ENCODE measurements around the gene ZNF776.
"Not testable (repeated sequence)": the region's sequence is repeated elsewhere in the genome, so short reads cannot be mapped to it uniquely, and the experiment has no call there.

The ZNF776 gene

DNA sequence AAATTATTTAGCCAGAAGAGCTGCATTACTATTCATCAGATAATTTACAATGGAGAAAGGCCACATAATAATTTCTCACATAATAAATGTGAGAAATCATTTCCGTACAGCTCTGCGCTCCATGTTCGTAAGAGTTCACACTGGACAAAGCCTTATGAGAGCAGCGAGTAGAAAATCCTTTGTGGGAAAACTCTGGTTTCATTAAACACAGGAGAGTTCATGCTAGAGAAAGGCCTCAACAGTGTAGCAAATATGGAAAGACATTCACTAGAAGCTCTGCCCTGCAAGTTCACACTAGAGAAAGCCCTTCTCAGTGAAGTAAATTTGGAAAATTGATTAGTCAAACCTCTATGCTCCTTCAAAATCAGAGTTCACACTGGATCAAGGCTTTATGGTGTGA, 8.4 kb downstream of the ZNF776 start:
- CTCF ChIA-PET, result no interaction called here
- peaks cover 98% of the 10 kb centered on the region for H3K36me3 Mint-ChIP-seq
- H3K4me1 Mint-ChIP-seq, result no peaks in the 10 kb centered on the region
- H3K27me3 Mint-ChIP-seq, result no peaks in the 10 kb centered on the region
- no peak overlapping the region for H3K27ac Mint-ChIP-seq
- no peak for DNase-seq
- no peak overlapping the region for H3K4me3 Mint-ChIP-seq
- peaks cover 82% of the 10 kb centered on the region for H3K9me3 Mint-ChIP-seq

DNA sequence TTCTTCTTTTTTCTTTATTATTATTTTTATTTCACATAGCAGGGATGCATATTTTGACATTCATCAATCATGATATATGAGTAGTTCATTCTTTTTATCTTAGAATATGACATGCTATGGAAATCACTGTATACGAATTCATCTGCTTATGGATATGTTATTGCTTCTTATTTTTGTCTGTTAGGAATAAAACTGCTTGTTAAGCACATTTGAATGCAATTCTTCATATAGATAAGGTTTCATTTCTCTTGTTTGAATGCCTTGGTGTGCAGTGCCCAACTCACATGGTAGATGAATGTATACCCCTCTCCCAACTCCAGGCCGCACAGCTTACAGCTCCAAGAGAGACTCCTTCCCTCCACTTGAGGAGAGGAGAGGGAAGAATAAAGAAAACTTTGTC, 11.3 kb downstream of the ZNF776 start:
- Mint-ChIP-seq H3K27ac (no peak overlapping the region), H3K4me1 (no peaks in the 10 kb centered on the region), H3K36me3 (peaks cover 88% of the 10 kb centered on the region), H3K27me3 (no peaks in the 10 kb centered on the region), H3K9me3 (peaks cover 66% of the 10 kb centered on the region), H3K4me3 (no peak overlapping the region)
- no peak for DNase-seq
- CTCF ChIA-PET, result no interaction called here

DNA sequence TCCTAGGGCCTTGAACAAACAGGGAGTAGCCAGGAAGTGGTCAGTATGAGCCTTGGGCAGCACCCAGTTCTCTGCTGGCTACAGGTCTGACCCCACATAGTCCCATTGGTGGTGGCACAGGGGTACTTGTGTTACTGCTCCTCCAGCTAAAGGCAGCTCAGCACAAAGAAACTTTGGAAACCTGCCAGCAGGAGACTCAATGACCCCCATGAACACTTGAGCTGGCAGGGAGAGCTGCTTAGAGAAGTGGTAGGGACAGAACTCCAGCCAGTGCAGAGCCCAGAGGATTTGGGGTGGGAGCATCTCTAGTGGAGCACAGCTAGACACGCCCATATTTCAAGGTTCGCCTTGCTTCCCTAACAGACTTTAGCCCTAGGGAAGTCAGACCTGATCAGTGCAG, 12.5 kb downstream of the ZNF776 start:
- CTCF ChIA-PET, result no interaction called here
- H3K4me1 Mint-ChIP-seq, result no peaks in the 10 kb centered on the region
- no peak overlapping the region for H3K27ac Mint-ChIP-seq
- H3K36me3 Mint-ChIP-seq, result peaks cover 84% of the 10 kb centered on the region
- peaks cover 61% of the 10 kb centered on the region for H3K9me3 Mint-ChIP-seq
- DNase-seq, result no peak
- no peaks in the 10 kb centered on the region for H3K27me3 Mint-ChIP-seq
- no peak overlapping the region for H3K4me3 Mint-ChIP-seq

DNA sequence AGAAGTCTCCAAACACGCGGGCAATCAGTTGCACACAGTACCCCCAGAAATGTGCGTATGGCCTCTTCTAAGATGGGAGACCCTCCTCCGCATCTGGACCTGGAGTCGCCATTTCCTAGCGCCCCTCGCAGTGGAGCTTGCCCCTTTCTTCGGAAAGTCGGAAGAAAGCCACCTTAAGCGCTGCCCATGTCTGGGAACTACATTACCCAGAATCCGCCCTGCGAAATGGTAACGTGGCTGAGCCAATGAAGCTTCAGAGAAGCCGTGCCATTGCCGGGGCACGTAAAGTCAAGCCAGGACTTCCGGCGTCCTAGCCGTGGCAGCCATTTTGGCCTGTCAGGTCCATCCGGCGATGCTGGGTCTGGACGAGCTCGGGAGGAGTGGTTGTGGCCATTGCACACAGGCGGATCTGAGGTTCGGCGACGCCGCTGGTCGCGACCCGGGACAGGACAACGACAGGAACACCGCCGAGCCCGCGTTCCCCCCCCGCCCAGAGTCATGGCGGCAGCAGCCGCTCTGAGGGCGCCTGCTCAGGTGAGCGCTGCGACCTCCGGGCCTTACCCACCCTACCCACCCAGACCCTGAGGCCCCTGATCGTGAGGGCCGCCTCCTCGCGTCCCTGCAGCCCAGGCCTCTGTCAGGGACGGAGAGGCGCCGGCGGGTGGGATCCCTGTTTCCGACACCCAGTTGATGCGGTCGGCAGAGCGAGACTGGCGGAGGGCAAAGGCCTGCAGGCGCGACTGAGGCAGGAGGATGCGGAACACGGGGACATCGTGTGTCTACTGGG, 22.9 kb downstream of the ZNF776 start, which contains the start of gene ZNF586:
ZNF586 (plus strand) TSS at position 332 of the 787 bp plus-strand sequence; CDS start at position 499, 167 bp downstream.
- peak; percentile 94 for DNase-seq
- peaks cover 39% of the 10 kb centered on the region for H3K4me1 Mint-ChIP-seq
- peak within 1 kb of the TSS; percentile 95 for H3K4me3 Mint-ChIP-seq
- H3K27ac Mint-ChIP-seq, result peak within 1 kb of the TSS; percentile 96
- H3K9me3 Mint-ChIP-seq, result peaks cover 52% of the 10 kb centered on the region
- peaks cover 60% of the 10 kb centered on the region for H3K36me3 Mint-ChIP-seq
- CTCF ChIA-PET, result interaction anchor here (0.6 kb wide), 1 partner anchor 122 kb away, joined by 3 read pairs; no protein-coding TSS in a partner anchor
- no peaks in the 10 kb centered on the region for H3K27me3 Mint-ChIP-seq

DNA sequence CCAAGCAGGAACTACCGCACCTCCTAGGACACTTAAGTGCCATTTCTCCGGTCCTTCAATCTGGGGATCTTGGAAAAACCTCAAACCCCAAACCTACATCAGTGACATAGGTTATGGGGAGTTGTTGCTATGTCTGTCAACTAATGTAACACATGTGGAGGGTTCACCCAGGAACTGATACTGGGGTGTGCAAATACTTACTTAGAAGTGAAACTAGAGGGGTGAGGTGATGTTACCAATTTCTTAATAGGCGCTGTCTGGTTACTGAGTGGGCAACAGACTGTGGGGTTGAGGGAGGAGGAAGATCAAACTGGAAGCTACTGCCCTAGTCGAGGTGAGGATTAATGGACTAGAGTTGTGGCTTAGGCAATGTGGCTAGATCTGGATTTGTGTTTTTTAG, 24.8 kb downstream of the ZNF776 start:
- no peak for DNase-seq
- peak overlapping the region; percentile 3 for H3K4me3 Mint-ChIP-seq
- peaks cover 46% of the 10 kb centered on the region for H3K4me1 Mint-ChIP-seq
- H3K36me3 Mint-ChIP-seq, result peaks cover 69% of the 10 kb centered on the region
- CTCF ChIA-PET, result no interaction called here
- H3K9me3 Mint-ChIP-seq, result peaks cover 56% of the 10 kb centered on the region
- H3K27ac Mint-ChIP-seq, result peak overlapping the region; percentile 68
- H3K27me3 Mint-ChIP-seq, result no peaks in the 10 kb centered on the region

DNA sequence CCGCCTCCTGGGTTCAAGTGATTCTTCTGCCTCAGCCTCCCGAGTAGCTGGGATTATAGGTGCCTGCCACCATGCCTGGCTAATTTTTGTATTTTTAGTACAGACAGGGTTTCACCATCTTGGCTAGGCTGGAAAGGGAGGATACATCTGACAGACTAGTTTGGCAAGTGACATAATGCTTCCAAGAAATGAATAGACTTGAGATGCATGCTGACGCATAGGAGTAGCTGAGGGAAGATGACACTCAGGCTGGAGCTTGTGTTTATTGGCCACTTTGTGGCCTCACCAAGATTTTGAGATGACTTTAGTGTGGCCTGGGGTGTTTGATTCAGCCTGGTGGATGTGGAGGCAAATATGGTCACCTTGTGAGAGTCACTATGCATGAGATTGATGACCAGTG, 26.9 kb downstream of the ZNF776 start:
- H3K27ac Mint-ChIP-seq, result peak overlapping the region; percentile 70
- H3K36me3 Mint-ChIP-seq, result peaks cover 81% of the 10 kb centered on the region
- H3K4me1 Mint-ChIP-seq, result peaks cover 45% of the 10 kb centered on the region
- no peak overlapping the region for H3K4me3 Mint-ChIP-seq
- no peaks in the 10 kb centered on the region for H3K27me3 Mint-ChIP-seq
- peaks cover 60% of the 10 kb centered on the region for H3K9me3 Mint-ChIP-seq
- CTCF ChIA-PET, result no interaction called here
- DNase-seq, result no peak

DNA sequence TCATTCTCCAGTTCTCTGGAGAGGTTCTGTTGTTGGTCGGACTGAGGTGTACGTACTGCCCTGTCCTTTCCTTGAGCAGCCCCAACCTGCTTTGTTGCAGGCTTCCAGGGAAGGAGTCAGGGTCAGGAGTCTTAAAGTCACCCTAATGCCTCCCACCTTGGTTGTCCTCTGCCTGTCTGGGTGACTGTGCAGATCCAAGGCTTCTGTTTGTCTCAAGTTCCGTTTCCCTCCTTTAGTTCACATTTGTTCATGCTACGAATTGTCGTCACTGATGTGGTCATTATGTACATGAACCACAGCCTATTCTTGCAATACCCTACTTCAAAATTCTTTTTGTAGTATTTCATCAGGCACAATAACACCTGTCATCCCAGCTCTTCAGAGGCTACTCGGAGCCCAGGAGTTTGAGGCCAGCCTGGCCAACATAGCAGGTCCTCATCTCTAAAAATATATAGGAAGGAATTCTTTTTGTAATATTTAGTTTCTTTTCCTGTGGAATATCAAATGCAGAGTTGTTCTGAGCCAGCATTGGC, 30.2 kb downstream of the ZNF776 start:
- H3K27me3 Mint-ChIP-seq, result no peaks in the 10 kb centered on the region
- H3K27ac Mint-ChIP-seq, result no peak overlapping the region
- H3K36me3 Mint-ChIP-seq, result peaks cover 90% of the 10 kb centered on the region
- H3K4me1 Mint-ChIP-seq, result peaks cover 25% of the 10 kb centered on the region
- peaks cover 75% of the 10 kb centered on the region for H3K9me3 Mint-ChIP-seq
- CTCF ChIA-PET, result no interaction called here
- H3K4me3 Mint-ChIP-seq, result no peak overlapping the region
- no peak for DNase-seq

DNA sequence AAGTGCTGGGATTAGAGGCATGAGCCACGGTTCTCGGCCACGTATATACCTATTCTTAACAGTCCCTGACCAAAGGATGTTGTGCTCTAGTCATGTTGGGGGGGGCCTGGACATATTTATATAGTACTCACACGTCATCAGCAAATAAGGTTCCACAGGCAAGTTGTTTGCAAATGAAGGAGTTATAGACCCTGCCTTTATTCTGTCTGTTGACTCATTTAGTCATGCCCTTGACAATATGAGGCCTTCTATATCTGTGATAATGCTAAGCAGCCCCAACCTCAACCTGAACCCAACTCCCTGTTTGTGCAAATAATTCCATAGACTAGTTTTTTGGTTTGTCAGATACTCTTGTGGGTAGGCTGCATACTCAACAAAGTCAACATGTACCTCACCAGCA, 31.7 kb downstream of the ZNF776 start:
- no peak overlapping the region for H3K27ac Mint-ChIP-seq
- H3K9me3 Mint-ChIP-seq, result peaks cover 69% of the 10 kb centered on the region
- peaks cover 82% of the 10 kb centered on the region for H3K36me3 Mint-ChIP-seq

DNA sequence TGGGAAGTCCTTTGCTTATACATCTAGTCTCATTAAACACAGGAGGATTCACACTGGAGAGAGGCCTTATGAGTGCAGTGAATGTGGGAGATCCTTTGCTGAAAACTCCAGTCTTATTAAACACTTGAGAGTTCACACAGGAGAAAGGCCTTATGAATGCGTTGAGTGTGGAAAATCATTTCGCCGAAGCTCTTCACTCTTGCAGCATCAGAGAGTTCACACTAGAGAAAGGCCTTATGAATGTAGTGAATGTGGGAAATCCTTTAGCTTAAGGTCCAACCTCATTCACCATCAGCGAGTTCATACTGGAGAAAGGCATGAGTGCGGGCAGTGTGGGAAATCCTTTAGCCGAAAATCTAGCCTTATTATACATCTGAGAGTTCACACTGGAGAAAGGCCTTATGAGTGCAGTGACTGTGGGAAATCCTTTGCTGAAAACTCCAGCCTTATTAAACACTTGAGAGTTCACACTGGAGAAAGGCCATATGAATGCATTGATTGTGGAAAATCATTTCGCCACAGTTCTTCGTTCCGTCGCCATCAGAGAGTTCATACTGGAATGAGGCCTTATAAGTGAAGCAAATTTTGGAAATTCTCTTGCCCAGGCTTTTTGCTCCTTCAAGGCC, 32.7 kb downstream of the ZNF776 start:
- H3K9me3 Mint-ChIP-seq, result peaks cover 63% of the 10 kb centered on the region
- no peak for DNase-seq
- no peak overlapping the region for H3K4me3 Mint-ChIP-seq
- H3K27ac Mint-ChIP-seq, result no peak overlapping the region
- H3K27me3 Mint-ChIP-seq, result no peaks in the 10 kb centered on the region
- CTCF ChIA-PET, result no interaction called here
- peaks cover 80% of the 10 kb centered on the region for H3K36me3 Mint-ChIP-seq
- H3K4me1 Mint-ChIP-seq, result peaks cover 7% of the 10 kb centered on the region

More for the DNA sequence above, 31.7 kb downstream of the ZNF776 start:
- no peak for DNase-seq
- H3K27me3 Mint-ChIP-seq, result no peaks in the 10 kb centered on the region
- H3K4me3 Mint-ChIP-seq, result no peak overlapping the region
- H3K4me1 Mint-ChIP-seq, result peaks cover 12% of the 10 kb centered on the region
- CTCF ChIA-PET, result no interaction called here

DNA sequence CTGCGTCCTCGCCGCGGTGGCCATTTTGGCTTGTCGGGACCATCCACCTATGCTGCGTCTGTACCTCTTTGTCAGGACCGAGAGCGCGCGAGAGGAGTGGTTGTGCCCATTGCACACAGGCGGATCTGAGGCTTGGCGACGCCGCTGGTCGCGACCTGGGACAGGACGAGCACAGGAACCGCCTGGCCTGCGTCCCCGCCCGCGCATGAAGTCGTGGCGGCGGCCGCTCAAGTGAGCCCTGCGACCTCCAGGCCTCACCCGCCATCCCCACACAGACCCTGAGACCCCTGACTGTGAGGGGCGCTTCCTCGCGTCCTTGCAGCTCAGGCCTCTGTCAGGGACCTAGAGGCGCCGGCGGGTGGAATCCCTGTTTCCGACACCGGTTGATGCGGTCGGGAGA, 39.7 kb downstream of the ZNF776 start:
- no peak overlapping the region for H3K27ac Mint-ChIP-seq
- CTCF ChIA-PET, result no interaction called here
- H3K4me3 Mint-ChIP-seq, result no peak overlapping the region
- H3K4me1 Mint-ChIP-seq, result no peaks in the 10 kb centered on the region
- peaks cover 64% of the 10 kb centered on the region for H3K36me3 Mint-ChIP-seq
- DNase-seq, result no peak
- no peaks in the 10 kb centered on the region for H3K27me3 Mint-ChIP-seq
- peaks cover 60% of the 10 kb centered on the region for H3K9me3 Mint-ChIP-seq

DNA sequence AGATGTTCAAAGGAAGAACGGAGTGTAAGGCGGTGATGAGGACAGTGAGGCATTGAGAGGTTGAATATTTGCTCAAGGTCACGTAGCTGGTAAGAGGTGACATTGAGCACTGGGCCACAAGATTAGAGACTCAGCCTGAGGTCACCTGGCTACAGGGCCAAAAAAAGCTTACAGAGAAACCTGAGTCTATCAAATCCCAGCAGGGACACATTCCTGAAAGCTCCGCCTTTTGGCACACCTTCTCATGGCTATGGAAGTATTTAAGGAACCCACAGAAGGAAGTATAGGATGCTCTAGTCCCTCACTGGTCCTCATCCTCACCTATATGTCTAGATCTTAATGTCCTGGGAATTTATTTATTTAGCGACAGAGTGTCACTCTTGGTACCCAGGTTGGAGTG, 40.3 kb downstream of the ZNF776 start:
- CTCF ChIA-PET, result no interaction called here
- DNase-seq, result no peak
- Mint-ChIP-seq H3K27ac (no peak overlapping the region), H3K27me3 (no peaks in the 10 kb centered on the region), H3K36me3 (peaks cover 66% of the 10 kb centered on the region), H3K4me1 (no peaks in the 10 kb centered on the region), H3K9me3 (peaks cover 56% of the 10 kb centered on the region), H3K4me3 (no peak overlapping the region)

DNA sequence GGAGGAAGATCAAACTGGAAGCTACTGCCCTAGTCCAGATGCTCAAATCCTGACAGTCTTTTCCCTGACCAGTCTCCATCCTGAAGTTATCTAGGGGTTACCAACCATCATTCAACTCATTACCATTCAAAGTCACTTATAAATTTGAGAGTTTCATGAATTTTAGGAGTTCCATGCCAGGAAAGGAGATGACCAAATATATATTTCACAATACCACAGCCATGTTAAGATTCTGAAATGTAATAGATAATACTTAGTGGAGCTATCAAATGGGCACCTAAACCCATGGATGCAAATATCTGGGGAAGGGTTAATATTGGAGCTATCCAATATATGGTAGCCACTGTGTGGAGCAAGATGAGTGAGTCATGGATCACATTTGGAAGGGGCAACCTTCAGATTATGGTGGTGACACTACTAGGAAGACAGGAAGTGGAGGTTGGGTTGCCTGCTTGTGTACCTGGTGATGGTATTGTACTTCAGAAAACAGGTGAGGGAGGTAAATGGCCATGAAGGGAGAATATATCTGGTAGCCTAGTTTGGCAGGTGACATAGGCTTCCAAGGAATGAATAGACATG, 41.6 kb downstream of the ZNF776 start:
- CTCF ChIA-PET, result no interaction called here
- H3K4me1 Mint-ChIP-seq, result no peaks in the 10 kb centered on the region
- H3K36me3 Mint-ChIP-seq, result peaks cover 66% of the 10 kb centered on the region
- no peak for DNase-seq
- peak overlapping the region; percentile 43 for H3K27ac Mint-ChIP-seq
- no peak overlapping the region for H3K4me3 Mint-ChIP-seq
- H3K27me3 Mint-ChIP-seq, result no peaks in the 10 kb centered on the region
- peaks cover 56% of the 10 kb centered on the region for H3K9me3 Mint-ChIP-seq

DNA sequence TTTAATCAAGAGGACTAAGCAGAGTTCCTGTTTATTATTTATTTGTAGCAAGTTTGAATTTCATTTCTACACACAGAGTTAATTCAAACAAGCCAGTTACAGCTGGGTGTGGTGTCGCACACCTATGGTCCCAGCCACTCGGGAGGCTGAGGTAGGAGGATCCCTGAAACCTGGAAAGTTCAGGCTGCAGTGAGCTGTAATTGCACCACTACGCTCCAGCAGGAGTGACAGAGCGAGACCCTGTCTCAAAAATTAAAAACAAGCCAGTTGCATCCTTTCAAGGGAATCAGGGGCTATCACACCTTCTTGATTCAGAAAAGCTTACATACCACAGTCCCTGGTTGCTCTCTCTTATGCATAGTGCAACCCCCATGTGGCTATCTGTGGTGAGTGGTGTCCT, 42.7 kb downstream of the ZNF776 start:
- Mint-ChIP-seq H3K4me3 (no peak overlapping the region), H3K27me3 (no peaks in the 10 kb centered on the region), H3K4me1 (no peaks in the 10 kb centered on the region), H3K36me3 (peaks cover 67% of the 10 kb centered on the region), H3K27ac (no peak overlapping the region), H3K9me3 (peaks cover 59% of the 10 kb centered on the region)
- CTCF ChIA-PET, result no interaction called here
- DNase-seq, result no peak

DNA sequence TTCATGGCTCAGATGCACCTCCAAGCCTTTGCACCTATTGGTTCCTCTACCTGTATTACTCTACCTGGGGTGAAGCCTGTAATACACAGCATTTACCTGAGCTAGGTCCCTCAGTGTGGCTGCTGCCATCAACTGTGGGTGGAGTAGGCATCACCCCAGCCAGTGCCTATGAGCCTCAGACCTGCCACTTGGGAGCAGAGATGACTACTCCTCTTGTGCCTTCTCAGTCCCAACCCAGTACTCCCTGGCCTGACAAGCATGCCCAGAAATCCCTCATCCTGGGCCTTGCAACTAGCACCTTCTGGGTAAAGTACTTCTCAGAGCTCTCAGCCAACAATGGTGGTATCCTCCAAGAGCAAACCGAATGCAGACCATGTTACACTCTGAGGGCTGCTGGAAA, 50.0 kb downstream of the ZNF776 start:
- Mint-ChIP-seq H3K36me3 (peaks cover 49% of the 10 kb centered on the region), H3K9me3 (peaks cover 13% of the 10 kb centered on the region)
- DNase-seq, H3K4me3 Mint-ChIP-seq, CTCF ChIA-PET, H3K4me1 Mint-ChIP-seq, H3K27me3 Mint-ChIP-seq, H3K27ac Mint-ChIP-seq: not testable (repeated sequence)

DNA sequence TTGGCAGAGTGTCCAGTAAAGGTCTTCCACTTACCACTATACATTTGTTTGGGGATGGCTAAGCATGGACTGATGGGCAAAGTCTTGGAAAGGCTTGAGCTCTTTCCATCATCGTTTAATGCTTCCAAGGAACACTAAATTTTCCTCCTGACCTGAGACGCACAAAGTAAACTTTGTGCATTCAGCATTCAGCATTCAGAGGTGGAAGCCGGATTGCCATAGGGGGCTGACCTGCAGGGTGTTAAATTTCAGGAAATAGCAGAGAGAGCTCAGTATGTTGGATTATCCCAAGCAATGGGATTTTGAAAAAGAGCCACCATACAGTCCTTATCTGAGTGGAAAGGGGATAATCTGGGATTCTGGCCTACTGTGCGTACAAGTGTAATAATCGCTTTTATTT, 54.1 kb downstream of the ZNF776 start:
- no peak for DNase-seq
- Mint-ChIP-seq H3K27ac (no peak overlapping the region), H3K4me1 (peaks cover 21% of the 10 kb centered on the region), H3K4me3 (no peak overlapping the region), H3K9me3 (peaks cover under 1% of the 10 kb centered on the region), H3K36me3 (peaks cover 49% of the 10 kb centered on the region), H3K27me3 (no peaks in the 10 kb centered on the region)
- CTCF ChIA-PET, result no interaction called here

Measured in activated naive CD4-positive, alpha-beta T cell treated with anti-CD3 and anti-CD28 coated beads, Interleukin-2, amount 10 ng/mL, durations not matched to agents 7 days and 5 days (primary cell).